RPMI8226 (cell line): ENCODE data around the gene STEAP4.

Source experiments
- DNase-seq: peaks from one replicate; pipeline ENCODE4 v3.0.0-alpha.2; 2015

STEAP4 gene

GRCh38 chr7:88306590-88307048 is at the start of gene STEAP4:
STEAP4 (minus strand) TSS chr7:88306894; CDS start chr7:88284269, 22,625 bp downstream.
- no peak for DNase-seq

- DNase-seq: no peak
These were observed 48.3 kb upstream of the STEAP4 start for GRCh38 chr7:88355011-88355410.

- no peak for DNase-seq
These were observed 43.4 kb upstream of the STEAP4 start for GRCh38 chr7:88350118-88350517.

- no peak for DNase-seq
These were observed 40.8 kb upstream of the STEAP4 start for GRCh38 chr7:88347517-88347916.

- no peak for DNase-seq
These were observed 40.4 kb upstream of the STEAP4 start for GRCh38 chr7:88347090-88347489.

GRCh38 chr7:88346357-88346756 is 39.7 kb upstream of the STEAP4 start:
- DNase-seq: no peak

GRCh38 chr7:88344956-88345832 is 38.5 kb upstream of the STEAP4 start:
- peak; percentile 25 for DNase-seq

GRCh38 chr7:88344271-88344670 is 37.6 kb upstream of the STEAP4 start:
- DNase-seq: no peak

- no peak for DNase-seq
These were observed 32.7 kb upstream of the STEAP4 start for GRCh38 chr7:88339195-88339922.

GRCh38 chr7:88338503-88338902 is 31.8 kb upstream of the STEAP4 start:
- DNase-seq: no peak

GRCh38 chr7:88337572-88337971 is 30.9 kb upstream of the STEAP4 start:
- DNase-seq: no peak

- DNase-seq: no peak
These were observed 24.6 kb upstream of the STEAP4 start for GRCh38 chr7:88331322-88331721.

- no peak for DNase-seq
These were observed 23.1 kb upstream of the STEAP4 start for GRCh38 chr7:88329532-88330463.

- DNase-seq: no peak
These were observed 22.1 kb upstream of the STEAP4 start for GRCh38 chr7:88328787-88329186.

- no peak for DNase-seq
These were observed 18.0 kb upstream of the STEAP4 start for GRCh38 chr7:88324699-88325098.

GRCh38 chr7:88322151-88322550 is 15.5 kb upstream of the STEAP4 start:
- peak; percentile 20 for DNase-seq

GRCh38 chr7:88321694-88322093 is 15.0 kb upstream of the STEAP4 start:
- no peak for DNase-seq

- no peak for DNase-seq
These were observed 11.5 kb upstream of the STEAP4 start for GRCh38 chr7:88318196-88318595.

- no peak for DNase-seq
These were observed 10.7 kb upstream of the STEAP4 start for GRCh38 chr7:88317422-88317821.

- no peak for DNase-seq
These were observed 9.8 kb upstream of the STEAP4 start for GRCh38 chr7:88316456-88316855.

- DNase-seq: peak; percentile 65
These were observed 8.8 kb upstream of the STEAP4 start for GRCh38 chr7:88315522-88315921.

- DNase-seq: peak; percentile 56
These were observed 7.4 kb upstream of the STEAP4 start for GRCh38 chr7:88314061-88314491.
